Measurements from ENCODE around the gene UBAC2. TPM values are rescaled to one million over a fixed set of nuclear protein-coding genes. Genes with fewer than 3 reads are reported as not detected.

UBAC2 gene
- total RNA-seq, 4 donors from 2014 or later = 43.5 to 59.6 (median 52.0) TPM

DNA sequence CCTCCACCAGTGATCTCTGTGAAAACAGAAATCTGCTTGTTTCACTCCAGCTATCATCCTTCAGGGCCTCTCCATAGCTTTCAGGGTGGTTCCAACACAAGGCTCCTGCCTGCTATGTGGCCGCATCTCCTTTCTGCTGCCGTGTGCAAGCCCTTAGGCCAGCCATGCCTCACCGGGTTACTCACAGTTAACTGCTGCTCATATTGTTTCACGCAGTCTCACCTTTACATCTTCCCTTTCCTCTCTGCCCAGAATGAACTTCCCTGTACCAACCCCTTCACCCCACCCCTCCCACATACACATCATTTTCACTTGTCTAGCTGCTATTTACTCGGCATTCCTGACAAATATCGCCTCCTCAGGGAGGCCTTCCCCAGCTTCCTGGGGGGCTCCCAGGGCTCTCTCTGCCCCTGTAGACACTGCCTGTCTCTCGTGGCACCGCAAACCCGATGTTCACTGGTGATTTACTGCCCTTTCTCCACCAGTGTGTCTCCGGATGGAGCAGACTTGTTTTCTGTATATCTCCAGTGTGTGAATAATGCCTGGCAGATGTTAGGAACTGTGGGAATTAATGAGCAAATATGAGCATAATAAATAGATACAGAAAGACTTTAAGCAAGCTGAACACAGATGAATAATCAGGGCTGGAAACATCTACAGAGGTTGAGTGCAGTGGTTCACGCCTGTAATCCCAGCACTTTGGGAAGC lies 145.8 kb downstream of the UBAC2 start:
- Histone ChIP-seq H3K4me1 (no peaks in the 10 kb centered on the region), H3K4me3 (no peak overlapping the region), H3K27me3 (no peaks in the 10 kb centered on the region), H3K27ac (no peak overlapping the region), H3K36me3 (peaks cover 0 to 77% (median 0%) of the 10 kb centered on the region in 3 donors), H3K9me3 (no peaks in the 10 kb centered on the region)
- TF ChIP-seq, protein P1, sequence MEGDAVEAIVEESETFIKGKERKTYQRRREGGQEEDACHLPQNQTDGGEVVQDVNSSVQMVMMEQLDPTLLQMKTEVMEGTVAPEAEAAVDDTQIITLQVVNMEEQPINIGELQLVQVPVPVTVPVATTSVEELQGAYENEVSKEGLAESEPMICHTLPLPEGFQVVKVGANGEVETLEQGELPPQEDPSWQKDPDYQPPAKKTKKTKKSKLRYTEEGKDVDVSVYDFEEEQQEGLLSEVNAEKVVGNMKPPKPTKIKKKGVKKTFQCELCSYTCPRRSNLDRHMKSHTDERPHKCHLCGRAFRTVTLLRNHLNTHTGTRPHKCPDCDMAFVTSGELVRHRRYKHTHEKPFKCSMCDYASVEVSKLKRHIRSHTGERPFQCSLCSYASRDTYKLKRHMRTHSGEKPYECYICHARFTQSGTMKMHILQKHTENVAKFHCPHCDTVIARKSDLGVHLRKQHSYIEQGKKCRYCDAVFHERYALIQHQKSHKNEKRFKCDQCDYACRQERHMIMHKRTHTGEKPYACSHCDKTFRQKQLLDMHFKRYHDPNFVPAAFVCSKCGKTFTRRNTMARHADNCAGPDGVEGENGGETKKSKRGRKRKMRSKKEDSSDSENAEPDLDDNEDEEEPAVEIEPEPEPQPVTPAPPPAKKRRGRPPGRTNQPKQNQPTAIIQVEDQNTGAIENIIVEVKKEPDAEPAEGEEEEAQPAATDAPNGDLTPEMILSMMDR (IDR thresholded peaks at IDR 0.05) = no peak
- TF ChIP-seq EP300 (IDR thresholded peaks at IDR 0.05) (no peak), POLR2A (IDR thresholded peaks at IDR 0.05) (no peak)
- no peak for DNase-seq (ENCODE audit: low spot score in 2 of 2)
- WGBS, 2 donors = 84 to 85% methylated on average over 11 of the region's 11 CpGs

DNA sequence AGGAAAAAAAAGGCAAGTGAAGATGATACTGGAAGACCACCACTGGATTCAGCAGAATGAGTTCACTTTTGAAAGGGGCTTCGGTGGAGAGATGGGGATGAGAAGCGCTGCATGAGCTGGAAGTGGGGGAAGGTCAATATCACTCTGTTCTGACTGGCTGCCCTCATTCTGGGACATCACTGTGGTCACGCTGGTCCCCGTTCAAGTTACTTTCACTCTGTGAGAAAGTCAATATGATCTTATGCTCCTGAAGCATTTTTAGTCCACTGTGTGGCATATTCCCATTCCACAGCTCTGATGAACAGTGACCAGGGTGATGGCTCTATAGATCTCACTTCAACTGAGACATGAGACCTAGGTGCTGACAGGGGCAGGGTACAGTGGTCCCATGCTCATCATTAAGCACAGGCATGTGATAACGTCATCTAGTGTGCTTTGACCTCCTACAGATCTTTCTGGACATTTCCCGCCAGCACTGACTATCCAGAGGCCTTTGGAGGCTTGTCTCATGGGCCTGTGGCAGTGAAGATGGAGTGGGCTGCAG lies 146.8 kb downstream of the UBAC2 start:
- Histone ChIP-seq H3K27me3 (no peaks in the 10 kb centered on the region), H3K27ac (no peak overlapping the region), H3K4me3 (no peak overlapping the region), H3K36me3 (peaks cover 0 to 68% (median 0%) of the 10 kb centered on the region in 3 donors), H3K9me3 (no peaks in the 10 kb centered on the region), H3K4me1 (no peaks in the 10 kb centered on the region)
- 94 to 96% methylated on average over 6 of the region's 6 CpGs for WGBS, 2 donors
- TF ChIP-seq, protein P1 (IDR thresholded peaks at IDR 0.05) = no peak
- no peak for TF ChIP-seq POLR2A (IDR thresholded peaks at IDR 0.05)
- no peak for TF ChIP-seq EP300 (IDR thresholded peaks at IDR 0.05)
- DNase-seq (ENCODE audit: low spot score in 2 of 2) = no peak

DNA sequence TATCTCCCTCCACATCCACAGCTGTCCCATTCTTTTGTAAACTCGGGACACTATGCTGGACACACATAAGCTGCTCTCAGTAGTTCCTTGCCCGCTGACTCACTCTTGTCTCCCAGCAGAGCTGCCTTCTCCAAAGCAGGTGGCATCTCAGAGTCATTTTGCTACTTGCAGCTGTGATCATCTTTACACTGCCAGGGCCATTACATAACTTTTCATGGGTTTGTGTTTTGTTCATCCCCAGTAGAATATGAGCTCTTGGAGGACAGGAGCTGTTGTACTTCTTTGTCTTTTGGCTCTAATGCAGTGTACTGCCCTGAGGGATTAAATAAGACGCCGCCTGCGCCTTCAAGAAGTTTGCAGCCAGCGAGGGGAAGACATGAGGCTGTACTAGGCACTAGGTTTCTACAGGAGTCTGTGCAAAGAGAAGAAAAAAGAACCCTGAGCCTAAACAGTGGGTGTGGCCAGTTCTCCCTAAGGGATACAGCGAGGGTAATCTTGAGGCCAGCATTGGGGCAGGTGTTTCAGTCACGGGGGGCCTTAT lies 147.3 kb downstream of the UBAC2 start:
- Histone ChIP-seq H3K36me3 (peaks cover 0 to 62% (median 0%) of the 10 kb centered on the region in 3 donors), H3K4me1 (no peaks in the 10 kb centered on the region), H3K27me3 (no peaks in the 10 kb centered on the region), H3K9me3 (no peaks in the 10 kb centered on the region), H3K27ac (no peak overlapping the region), H3K4me3 (no peak overlapping the region)
- TF ChIP-seq POLR2A (IDR thresholded peaks at IDR 0.05) (no peak), EP300 (IDR thresholded peaks at IDR 0.05) (no peak)
- TF ChIP-seq, protein P1 (IDR thresholded peaks at IDR 0.05) = no peak
- no peak for DNase-seq (ENCODE audit: low spot score in 2 of 2)
- WGBS, 2 donors = 88 to 91% methylated on average over 8 of the region's 8 CpGs

DNA sequence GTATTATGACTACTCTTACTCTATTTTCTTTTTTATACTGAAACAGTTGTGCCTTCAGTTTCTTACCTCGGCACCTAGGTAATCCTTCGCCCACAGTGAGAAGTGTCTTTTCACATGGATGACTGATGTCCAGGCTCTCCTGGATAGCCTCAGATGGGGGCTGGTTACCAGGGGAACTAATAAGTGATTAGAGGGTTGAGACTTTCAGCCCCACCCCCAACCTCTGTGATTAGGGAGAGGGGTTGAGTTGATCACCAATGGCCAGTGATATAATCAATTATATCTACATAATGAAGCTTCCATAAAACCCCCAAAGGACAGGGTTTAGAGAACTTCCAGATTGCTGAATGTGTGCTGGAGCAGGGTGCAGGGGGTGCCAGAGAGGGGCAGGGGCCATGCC lies 149.5 kb downstream of the UBAC2 start:
- Histone ChIP-seq H3K27ac (no peak overlapping the region), H3K9me3 (no peaks in the 10 kb centered on the region), H3K27me3 (no peaks in the 10 kb centered on the region), H3K36me3 (peaks cover 0 to 49% (median 0%) of the 10 kb centered on the region in 3 donors), H3K4me3 (no peak overlapping the region), H3K4me1 (peaks cover 0 to 6% (median 0%) of the 10 kb centered on the region in 4 donors)
- WGBS, 2 donors = 88 to 100% methylated on average over 2 of the region's 2 CpGs
- DNase-seq (ENCODE audit: low spot score in 2 of 2) = no peak
- TF ChIP-seq EP300 (IDR thresholded peaks at IDR 0.05) (no peak), POLR2A (IDR thresholded peaks at IDR 0.05) (no peak)
- TF ChIP-seq, protein P1 (IDR thresholded peaks at IDR 0.05) = no peak

DNA sequence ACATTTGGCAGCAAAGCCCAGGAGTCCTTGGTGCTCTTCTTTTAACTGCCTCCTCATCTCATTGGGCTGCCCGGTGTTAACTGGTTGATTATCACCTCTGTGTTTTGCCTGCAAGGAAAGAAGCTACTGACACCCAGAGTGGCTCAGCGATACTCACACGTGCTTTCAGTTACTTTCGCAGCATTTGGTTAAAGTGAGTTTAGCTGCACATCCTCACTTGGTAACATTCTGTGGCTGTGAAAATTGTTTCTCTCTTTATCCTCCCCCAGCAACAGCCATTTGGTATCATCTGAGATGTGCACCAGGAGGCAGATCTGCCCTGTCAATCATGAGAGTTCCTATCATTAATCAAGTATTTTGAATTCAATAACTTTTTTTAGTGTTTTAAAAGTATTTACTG lies 151.1 kb downstream of the UBAC2 start:
- no peak for TF ChIP-seq EP300 (IDR thresholded peaks at IDR 0.05)
- TF ChIP-seq POLR2A (IDR thresholded peaks at IDR 0.05) = no peak
- TF ChIP-seq, protein P1 (IDR thresholded peaks at IDR 0.05) = no peak
- WGBS, 2 donors = 78 to 79% methylated on average over 4 of the region's 4 CpGs

More for the DNA sequence above, 151.1 kb downstream of the UBAC2 start:
- Histone ChIP-seq H3K9me3 (no peaks in the 10 kb centered on the region), H3K36me3 (peaks cover 0 to 40% (median 0%) of the 10 kb centered on the region in 3 donors), H3K4me1 (peaks cover 0 to 17% (median 13%) of the 10 kb centered on the region in 4 donors), H3K27ac (no peak overlapping the region), H3K27me3 (no peaks in the 10 kb centered on the region), H3K4me3 (no peak overlapping the region)
- DNase-seq (ENCODE audit: low spot score in 2 of 2) = no peak

Measured in tibial nerve (tissue), 4 donors.